Measurements from ENCODE around the gene PDZD2. TPM values are rescaled to one million over a fixed set of nuclear protein-coding genes. Genes with fewer than 3 reads are reported as not detected.

Gene PDZD2
- total RNA-seq, 1 donor from 2014 or later: 4.3 TPM

GRCh38 chr5:31626156-31626555 lies 12.8 kb upstream of the PDZD2 start:
- Mint-ChIP-seq H3K27me3 (peaks cover 17% of the 10 kb centered on the region), H3K27ac (no peak overlapping the region), H3K4me3 (no peak overlapping the region), H3K4me1 (ENCODE audit: unreplicated experiment) (no peaks in the 10 kb centered on the region), H3K9me3 (no peaks in the 10 kb centered on the region), H3K36me3 (no peaks in the 10 kb centered on the region)
- TF ChIP-seq CTCF (conservative IDR thresholded peaks at IDR 0.05): no peak
- no peak for DNase-seq (ENCODE audit: extremely low spot score, unreplicated experiment)

GRCh38 chr5:31626604-31627234 lies 12.2 kb upstream of the PDZD2 start:
- no peaks in the 10 kb centered on the region for H3K9me3 Mint-ChIP-seq
- H3K4me3 Mint-ChIP-seq: no peak overlapping the region
- H3K36me3 Mint-ChIP-seq: no peaks in the 10 kb centered on the region
- H3K27ac Mint-ChIP-seq: no peak overlapping the region
- H3K27me3 Mint-ChIP-seq: peaks cover 17% of the 10 kb centered on the region
- no peak for DNase-seq (ENCODE audit: extremely low spot score, unreplicated experiment)
- TF ChIP-seq CTCF (conservative IDR thresholded peaks at IDR 0.05): no peak
- no peaks in the 10 kb centered on the region for H3K4me1 Mint-ChIP-seq (ENCODE audit: unreplicated experiment)

GRCh38 chr5:31630931-31631330 lies 8.0 kb upstream of the PDZD2 start:
- no peak overlapping the region for H3K27ac Mint-ChIP-seq
- H3K4me3 Mint-ChIP-seq: no peak overlapping the region
- peaks cover 20% of the 10 kb centered on the region for H3K27me3 Mint-ChIP-seq
- H3K36me3 Mint-ChIP-seq: no peaks in the 10 kb centered on the region
- no peaks in the 10 kb centered on the region for H3K4me1 Mint-ChIP-seq (ENCODE audit: unreplicated experiment)
- peaks cover 3% of the 10 kb centered on the region for H3K9me3 Mint-ChIP-seq
- TF ChIP-seq CTCF (conservative IDR thresholded peaks at IDR 0.05): no peak
- no peak for DNase-seq (ENCODE audit: extremely low spot score, unreplicated experiment)

GRCh38 chr5:31632460-31632859 lies 6.5 kb upstream of the PDZD2 start:
- Mint-ChIP-seq H3K4me3 (no peak overlapping the region), H3K27me3 (peaks cover 24% of the 10 kb centered on the region), H3K4me1 (ENCODE audit: unreplicated experiment) (no peaks in the 10 kb centered on the region)

GRCh38 chr5:31635446-31635845 lies 3.5 kb upstream of the PDZD2 start:
- TF ChIP-seq CTCF (conservative IDR thresholded peaks at IDR 0.05): no peak
- Mint-ChIP-seq H3K4me3 (no peak overlapping the region), H3K4me1 (ENCODE audit: unreplicated experiment) (peaks cover 9% of the 10 kb centered on the region), H3K27ac (no peak overlapping the region), H3K9me3 (peaks cover 3% of the 10 kb centered on the region), H3K27me3 (peaks cover 25% of the 10 kb centered on the region), H3K36me3 (no peaks in the 10 kb centered on the region)
- DNase-seq (ENCODE audit: extremely low spot score, unreplicated experiment): no peak

More at GRCh38 chr5:31632460-31632859, 6.5 kb upstream of the PDZD2 start:
- DNase-seq (ENCODE audit: extremely low spot score, unreplicated experiment): no peak
- H3K36me3 Mint-ChIP-seq: no peaks in the 10 kb centered on the region
- TF ChIP-seq CTCF (conservative IDR thresholded peaks at IDR 0.05): no peak
- peaks cover 3% of the 10 kb centered on the region for H3K9me3 Mint-ChIP-seq
- H3K27ac Mint-ChIP-seq: no peak overlapping the region
